Measurements from ENCODE around the gene PFDN1. TPM values are rescaled to one million over a fixed set of nuclear protein-coding genes. Genes with fewer than 3 reads are reported as not detected.
"Not testable (repeated sequence)": the region's sequence is repeated elsewhere in the genome, so short reads cannot be mapped to it uniquely, and the experiment has no call there.

Gene PFDN1
- total RNA-seq (2014; rRNA removed; shearing (Covaris generic)): 60.7 and 61.2 TPM in 2 replicates

DNA sequence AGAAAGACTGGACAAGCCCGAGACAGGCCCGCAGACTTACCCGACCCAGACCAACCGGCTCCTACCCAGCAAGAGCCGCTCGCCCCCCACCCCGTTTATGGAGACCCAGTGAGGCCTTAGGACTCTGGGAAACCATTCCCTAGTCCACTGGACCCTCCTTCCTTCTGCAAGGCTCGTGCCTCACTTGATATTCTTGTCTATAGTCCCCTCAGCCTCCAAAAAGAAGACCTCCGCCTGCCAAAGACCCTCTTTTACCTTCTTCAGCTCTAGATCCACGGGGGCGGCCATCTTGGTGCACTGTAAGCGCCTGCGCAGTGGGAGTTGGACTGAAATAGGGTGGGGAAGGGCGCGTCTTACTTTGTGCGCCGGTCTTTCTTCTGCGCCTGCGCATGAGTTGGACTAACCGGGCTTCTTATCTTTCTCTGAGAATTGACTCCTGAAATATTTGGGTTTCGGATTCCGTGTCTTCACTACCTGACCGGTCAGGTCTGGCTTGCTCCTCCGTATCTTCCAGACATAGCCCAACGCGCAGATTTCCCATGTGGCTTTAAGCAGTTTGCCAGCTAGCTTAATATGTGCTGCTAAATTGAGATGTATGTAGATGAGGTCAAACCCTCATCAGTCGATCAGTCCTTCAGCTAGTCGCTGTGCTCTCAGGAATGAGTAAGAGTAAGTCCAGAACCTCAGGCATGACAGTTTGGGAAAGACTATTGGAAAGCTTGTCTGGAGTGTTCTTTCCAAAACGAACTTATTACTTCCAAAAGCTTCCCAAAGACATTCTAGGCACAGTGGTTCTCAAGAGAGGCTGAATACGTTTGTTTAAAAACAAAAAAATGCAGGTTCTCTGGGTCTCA is at the start of gene PFDN1:
PFDN1 (minus strand) TSS at position 316 of the 854 bp plus-strand sequence; CDS start at position 288, 28 bp downstream.
- DNase-seq (ENCODE audit: low spot score): peak; percentile 96

DNA sequence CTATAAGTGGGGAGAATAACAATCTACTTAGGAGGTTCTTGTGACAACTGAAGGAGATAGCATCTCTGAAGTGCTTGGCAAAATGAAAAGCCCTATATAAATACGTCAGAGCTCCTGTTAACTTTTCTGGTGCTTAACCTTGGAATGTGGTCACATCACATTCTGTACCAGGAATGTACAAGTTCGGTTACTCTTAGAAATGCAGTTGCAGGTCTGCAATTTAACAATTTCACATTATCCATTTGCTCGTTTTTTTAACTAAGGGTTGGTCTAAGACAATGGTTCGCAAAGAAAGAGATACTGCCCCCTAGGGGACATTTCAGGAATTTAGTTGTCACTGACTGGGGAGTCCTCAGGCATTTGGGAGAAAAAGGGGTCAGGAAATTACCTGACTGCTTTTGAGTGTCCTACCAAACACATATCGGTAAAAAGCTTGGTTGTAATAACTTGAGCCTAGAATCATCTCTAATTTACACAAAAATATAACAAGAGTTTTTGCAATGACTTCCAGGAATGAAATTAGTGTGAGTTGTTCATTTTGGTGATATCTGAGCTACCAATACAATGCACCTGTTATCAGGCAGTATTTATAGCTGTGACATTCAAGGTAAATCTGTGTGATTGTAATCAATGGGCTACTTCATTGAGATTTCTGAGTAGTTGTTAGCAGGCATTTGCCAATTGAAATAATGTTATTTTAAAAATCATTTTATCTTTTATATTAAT is 48.9 kb upstream of the PFDN1 start:
- peak; percentile 91 for DNase-seq (ENCODE audit: low spot score)

DNA sequence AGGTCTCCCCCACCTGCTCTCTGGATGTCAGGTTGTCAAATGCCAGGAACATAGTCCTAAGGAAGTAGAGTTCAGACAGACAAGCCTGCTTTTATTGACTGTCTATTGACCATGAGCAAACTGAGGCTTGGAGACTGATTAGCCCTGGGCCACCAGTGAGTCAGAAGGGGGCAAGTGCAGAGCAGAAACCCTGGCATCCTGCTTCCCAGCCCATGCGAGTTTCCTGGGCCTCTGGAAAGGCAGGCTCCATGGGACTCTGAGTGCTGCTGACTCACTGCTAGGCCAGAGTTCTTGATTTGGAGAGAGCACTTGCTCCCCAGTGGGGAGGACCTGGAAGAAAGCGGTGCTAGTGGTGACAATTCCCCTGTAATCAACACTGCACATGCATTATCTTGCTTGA is 46.3 kb upstream of the PFDN1 start:
- DNase-seq (ENCODE audit: low spot score): peak; percentile 19

DNA sequence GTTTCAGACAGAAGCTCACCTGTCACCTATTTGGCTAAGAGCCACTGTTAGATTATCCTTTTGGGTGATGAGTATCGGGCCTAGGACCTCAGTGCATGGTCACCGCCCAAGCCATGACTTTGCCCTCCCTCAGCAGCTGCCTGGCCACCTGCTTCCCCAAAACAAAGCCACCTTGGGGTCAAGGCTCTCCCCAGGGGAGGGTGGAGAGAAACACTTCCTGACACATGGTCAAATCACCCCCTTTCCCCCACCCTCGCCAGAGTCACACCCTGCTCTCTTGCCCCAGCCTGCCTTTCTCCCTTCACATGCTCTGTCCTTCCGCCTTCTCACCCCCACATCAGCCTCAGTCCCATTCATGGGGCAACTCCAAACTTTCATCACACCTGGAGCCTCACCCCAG is 45.2 kb upstream of the PFDN1 start:
- DNase-seq (ENCODE audit: low spot score): peak; percentile 34

GRCh38 chr5:140347360-140347759 is 44.5 kb upstream of the PFDN1 start:
- no peak for DNase-seq (ENCODE audit: low spot score)

DNA sequence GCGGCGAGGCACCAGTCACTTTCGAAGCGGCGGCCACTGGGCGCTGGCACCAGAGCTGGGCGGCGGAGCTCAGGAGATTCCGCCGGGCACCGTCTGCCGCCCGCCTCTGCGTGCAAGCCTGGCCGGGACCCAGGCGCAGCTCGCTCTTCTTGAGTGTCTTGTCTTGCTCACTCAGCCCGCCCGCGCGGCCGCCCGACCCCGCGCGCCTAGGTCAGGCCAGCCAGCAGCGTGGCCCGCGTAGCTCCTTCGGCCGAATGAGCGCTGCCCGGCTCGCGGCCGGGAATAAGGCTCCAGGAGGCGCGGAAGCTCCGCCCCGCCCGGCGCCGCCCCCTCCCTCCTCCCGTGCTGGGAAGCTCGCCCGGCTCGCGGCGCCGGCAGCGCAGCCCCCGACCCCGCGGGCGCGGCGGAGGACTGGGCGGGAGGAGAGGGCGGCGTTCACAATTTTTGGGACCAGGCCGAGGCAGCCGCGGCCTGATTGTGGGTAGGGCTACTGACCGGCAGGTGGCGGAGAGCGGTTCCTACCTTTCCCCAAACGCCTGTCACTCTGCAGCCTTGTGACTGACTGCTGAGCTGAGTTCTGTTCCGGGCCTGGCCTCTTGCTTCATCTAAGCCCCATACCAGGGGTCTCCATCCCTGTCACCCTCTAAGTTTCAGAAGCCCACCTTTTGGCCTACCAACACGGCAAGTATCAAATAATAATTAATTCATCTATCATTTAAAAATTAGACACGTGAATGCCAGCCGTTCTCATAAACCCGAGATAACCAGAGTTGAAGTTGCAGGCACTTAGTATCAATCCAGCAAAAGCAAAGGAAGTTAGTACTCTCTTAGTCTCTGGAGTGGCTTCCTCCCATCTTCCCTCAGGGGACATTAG is 43.7 kb upstream of the PFDN1 start, which contains the start of gene HBEGF:
HBEGF (minus strand) TSS at position 256 of the 874 bp plus-strand sequence. CDS start 275 bp downstream, outside the sequence.
- peak; percentile 88 for DNase-seq (ENCODE audit: low spot score)

DNA sequence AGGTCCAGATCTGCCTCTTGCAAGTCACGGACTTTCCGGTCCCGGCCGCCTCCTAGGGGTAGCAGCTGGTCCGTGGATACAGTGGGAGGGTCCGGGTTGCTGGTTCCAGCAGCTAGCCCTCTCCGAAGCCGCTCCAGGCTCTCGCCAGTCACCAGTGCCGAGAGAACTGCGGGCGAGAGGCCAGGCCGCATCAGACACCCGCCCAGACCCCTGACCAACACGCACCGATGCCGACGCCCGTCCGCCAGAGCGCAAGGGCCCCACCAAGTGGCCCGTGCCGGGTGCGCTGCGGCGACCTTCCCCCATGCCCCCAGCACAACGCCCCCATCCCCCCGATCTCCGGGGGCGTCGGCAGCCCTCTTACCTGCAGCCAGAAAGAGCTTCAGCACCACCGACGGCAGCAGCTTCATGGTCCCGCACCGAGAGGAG is 43.0 kb upstream of the PFDN1 start:
- DNase-seq (ENCODE audit: low spot score): peak; percentile 54

DNA sequence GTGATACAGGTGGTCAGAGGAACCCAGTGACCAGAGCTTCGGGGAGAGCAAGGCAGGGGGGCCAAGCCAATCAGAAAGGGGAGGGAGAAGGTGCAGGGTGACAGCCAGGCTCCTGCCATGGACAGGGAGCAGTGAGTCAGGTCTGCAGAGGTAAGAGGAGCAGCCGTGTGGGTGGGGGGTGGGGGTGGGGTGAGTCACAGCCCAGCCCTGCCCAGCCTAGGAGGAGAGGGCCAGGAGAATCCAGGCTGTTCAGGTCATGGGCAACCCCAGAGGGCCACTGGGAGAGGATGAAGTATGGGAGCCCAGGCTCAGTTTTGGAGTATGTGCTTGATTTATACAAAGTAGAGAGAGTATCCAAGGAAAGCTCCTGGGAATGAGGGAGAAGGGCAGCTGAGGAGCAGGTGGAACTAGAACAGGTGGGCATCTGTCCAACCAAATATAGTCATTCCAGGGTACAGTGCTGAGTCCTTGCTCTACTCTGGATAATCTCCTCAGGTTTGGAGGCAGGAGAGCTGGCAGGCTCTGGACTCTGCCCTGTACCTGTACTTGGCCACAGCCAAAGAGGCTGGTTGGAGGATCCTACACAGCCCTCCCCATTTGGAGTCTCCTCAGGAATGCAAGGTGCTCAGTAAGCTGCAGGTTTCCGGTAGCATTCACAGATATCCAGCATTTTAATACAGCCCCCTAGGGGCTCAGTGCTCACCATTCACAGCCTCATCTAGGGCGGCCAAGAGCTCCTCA is 42.0 kb upstream of the PFDN1 start:
- peak; percentile 74 for DNase-seq (ENCODE audit: low spot score)

DNA sequence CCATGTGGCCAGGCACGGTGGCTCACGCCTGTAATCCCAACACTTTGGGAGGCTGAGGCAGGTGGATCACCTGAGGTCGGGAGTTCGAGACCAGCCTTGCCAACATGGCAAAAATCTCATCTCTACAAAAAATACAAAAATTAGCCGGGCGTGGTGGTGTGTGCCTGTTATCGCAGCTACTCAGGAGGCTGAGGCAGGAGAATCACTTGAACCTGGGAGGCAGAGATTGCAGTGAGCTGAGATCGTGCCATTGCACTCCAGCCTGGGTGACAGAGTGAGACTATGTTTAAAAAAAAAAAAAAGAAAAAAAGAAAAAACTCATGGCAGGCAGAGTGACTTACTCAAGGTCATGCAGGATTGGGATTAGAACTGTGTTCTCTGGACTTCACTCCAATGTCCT is 40.9 kb upstream of the PFDN1 start:
- not testable (repeated sequence) for DNase-seq (ENCODE audit: low spot score)

GRCh38 chr5:140342896-140343295 is 40.0 kb upstream of the PFDN1 start:
- DNase-seq (ENCODE audit: low spot score): no peak

DNA sequence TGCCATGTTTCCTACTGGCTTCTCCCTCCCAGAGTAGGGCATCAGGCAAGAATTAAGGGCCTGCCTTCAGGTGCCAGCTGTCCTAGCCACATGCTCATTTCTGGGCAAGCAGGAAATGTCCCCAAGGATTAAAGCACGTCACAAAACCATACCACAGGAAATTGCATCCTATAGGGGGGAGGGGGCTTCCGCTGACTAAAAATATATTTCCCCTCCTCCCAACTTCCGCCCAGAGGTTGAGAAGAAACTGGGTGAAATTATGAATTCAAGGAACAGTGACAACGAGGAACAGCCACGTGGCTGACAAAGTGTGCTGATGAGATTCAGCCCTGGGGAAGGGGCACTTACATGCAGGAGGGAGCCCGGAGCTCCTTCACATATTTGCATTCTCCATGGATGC is 39.4 kb upstream of the PFDN1 start:
- no peak for DNase-seq (ENCODE audit: low spot score)

- DNase-seq (ENCODE audit: low spot score): no peak
Measured at GRCh38 chr5:140341591-140341990, 38.7 kb upstream of the PFDN1 start.

GRCh38 chr5:140340605-140341121 is 37.8 kb upstream of the PFDN1 start:
- DNase-seq (ENCODE audit: low spot score): no peak

- no peak for DNase-seq (ENCODE audit: low spot score)
Measured at GRCh38 chr5:140339636-140340035, 36.7 kb upstream of the PFDN1 start.

GRCh38 chr5:140338908-140339307 is 36.0 kb upstream of the PFDN1 start:
- no peak for DNase-seq (ENCODE audit: low spot score)

DNA sequence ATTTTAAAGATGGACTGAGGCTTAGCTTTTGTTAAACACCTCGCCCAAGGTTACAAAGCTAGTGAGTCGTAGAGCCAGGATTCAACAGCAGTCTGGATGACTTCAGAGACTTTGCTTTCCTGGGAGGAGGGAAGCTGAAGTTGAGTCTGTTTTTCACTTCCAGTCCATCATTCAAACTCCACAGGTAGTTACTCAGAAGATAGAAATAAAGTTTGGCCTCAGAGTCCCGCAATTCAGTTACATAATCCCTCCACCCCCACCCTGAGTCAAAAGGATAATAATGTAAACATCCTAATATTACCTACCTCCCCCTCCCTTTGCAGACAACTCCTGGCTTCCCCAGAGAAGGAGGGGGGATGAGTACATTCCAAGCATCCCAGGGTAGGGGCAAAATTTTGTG is 35.4 kb upstream of the PFDN1 start:
- DNase-seq (ENCODE audit: low spot score): no peak

GRCh38 chr5:140337880-140338279 is 35.0 kb upstream of the PFDN1 start:
- no peak for DNase-seq (ENCODE audit: low spot score)

DNA sequence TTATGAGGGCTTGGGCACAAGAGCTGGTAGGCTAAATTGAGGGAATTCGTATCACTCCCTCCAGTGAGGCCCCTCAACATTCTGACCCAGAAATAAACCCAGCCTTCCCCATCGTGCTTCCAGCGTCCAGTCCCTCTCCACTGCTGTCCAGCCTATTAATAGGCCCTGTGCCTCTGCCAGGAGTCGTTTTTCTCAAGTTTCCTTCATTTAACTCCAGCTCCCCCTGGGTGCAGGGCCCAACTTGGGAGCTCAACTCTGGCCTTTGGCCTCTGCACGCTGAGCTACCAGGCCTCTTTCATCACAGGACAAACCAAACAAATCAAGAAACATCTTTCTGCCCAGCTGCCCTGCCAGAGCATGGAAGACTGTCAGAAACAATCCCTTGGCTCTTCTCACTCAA is 33.5 kb upstream of the PFDN1 start:
- no peak for DNase-seq (ENCODE audit: low spot score)

GRCh38 chr5:140331638-140332037 is 28.7 kb upstream of the PFDN1 start:
- no peak for DNase-seq (ENCODE audit: low spot score)

- DNase-seq (ENCODE audit: low spot score): no peak
Measured at GRCh38 chr5:140329739-140330481, 27.0 kb upstream of the PFDN1 start.
